SK-N-MC (cell line): ENCODE data around the gene SNX2.

Experiments
- DNase-seq: peaks from one replicate; pipeline ENCODE4 v3.0.0-alpha.2; 2011; ENCODE audit warnings: low read depth, low spot score
- H3K27ac ChIP-seq: fragments of 200-600 bp; sonication (generic); 2 replicates; pipeline ENCODE4 v1.5.1; 2016; ENCODE audit warnings: mixed run types
- H3K36me3 ChIP-seq: fragments of 200-600 bp; sonication (generic); 2 replicates; pipeline ENCODE4 v1.6.1; 2017; ENCODE audit warnings: antibody characterized with exemption, low read length, mixed read lengths; ENCODE audit not compliant: insufficient read depth
- H3K4me3 ChIP-seq: fragments of 200-600 bp; sonication (generic); 2 replicates; pipeline ENCODE4 v1.5.1; 2016
- H3K9ac ChIP-seq: fragments of 200-600 bp; sonication (generic); 2 replicates; pipeline ENCODE4 v1.8.0; 2017; ENCODE audit warnings: mixed run types, mixed read lengths; ENCODE audit not compliant: insufficient read length
- H3K9me3 ChIP-seq: fragments of 200-600 bp; sonication (generic); 2 replicates; pipeline ENCODE4 v1.6.1; 2017; ENCODE audit warnings: low read depth, mild to moderate bottlenecking, antibody characterized with exemption, low read length, moderate library complexity, mixed read lengths
- EZH2 ChIP-seq: fragments of 200-600 bp; sonication (generic); IDR thresholded peaks from one replicate; pipeline ENCODE4 v1.6.1; 2017; ENCODE audit warnings: antibody characterized with exemption
- FOXP2 ChIP-seq: optimal IDR thresholded peaks from 2 replicates; pipeline ENCODE3; 2011; ENCODE audit warnings: mild to moderate bottlenecking, moderate library complexity; ENCODE audit not compliant: insufficient read depth; ENCODE audit errors: extremely low read length, control extremely low read depth
- POLR2AphosphoS5 ChIP-seq: IDR thresholded peaks from 2 replicates; pipeline ENCODE4 v1.6.1; 2012; ENCODE audit warnings: mild to moderate bottlenecking, low read depth, low read length, borderline replicate concordance

Gene SNX2

GRCh38 chr5:122745597-122745996, 29.3 kb upstream of the SNX2 start:
- TF ChIP-seq POLR2AphosphoS5 = no peak
- TF ChIP-seq FOXP2 = no peak
- H3K4me3 ChIP-seq = no peak overlapping the region
- no peak overlapping the region for H3K27ac ChIP-seq
- H3K36me3 ChIP-seq = no peaks in the 10 kb centered on the region
- H3K9ac ChIP-seq = no peak overlapping the region
- no peak for DNase-seq
- H3K9me3 ChIP-seq = no peaks in the 10 kb centered on the region

GRCh38 chr5:122749886-122750285, 25.0 kb upstream of the SNX2 start:
- H3K9me3 ChIP-seq = no peaks in the 10 kb centered on the region
- H3K27ac ChIP-seq = no peak overlapping the region
- H3K4me3 ChIP-seq = no peak overlapping the region
- no peak overlapping the region for H3K9ac ChIP-seq
- DNase-seq = no peak
- no peaks in the 10 kb centered on the region for H3K36me3 ChIP-seq
- TF ChIP-seq FOXP2 (no peak), POLR2AphosphoS5 (no peak), EZH2 (no peak)

GRCh38 chr5:122751293-122751782, 23.5 kb upstream of the SNX2 start:
- H3K9me3 ChIP-seq = no peaks in the 10 kb centered on the region
- no peaks in the 10 kb centered on the region for H3K36me3 ChIP-seq
- H3K4me3 ChIP-seq = no peak overlapping the region
- no peak overlapping the region for H3K9ac ChIP-seq
- H3K27ac ChIP-seq = no peak overlapping the region
- TF ChIP-seq POLR2AphosphoS5 (no peak), FOXP2 (no peak), EZH2 (no peak)
- no peak for DNase-seq

DNA sequence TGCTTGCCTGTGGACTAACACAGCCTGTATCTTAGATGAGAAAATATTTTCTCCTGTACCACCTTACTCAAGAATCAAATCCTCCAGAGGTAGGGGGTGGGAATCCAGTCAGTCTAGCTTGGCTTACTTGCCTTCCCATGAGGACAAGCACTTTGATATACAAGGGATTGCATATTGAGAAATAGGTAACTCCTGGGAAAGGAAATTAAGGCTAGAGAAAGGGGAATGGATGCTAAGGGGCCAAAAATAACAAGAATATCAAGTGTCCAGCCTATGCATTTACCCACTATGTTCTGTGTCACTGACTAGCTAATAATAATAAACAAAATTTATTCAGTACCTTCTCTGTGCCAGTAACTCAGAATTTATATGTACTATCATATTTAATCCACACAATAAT, 21.4 kb upstream of the SNX2 start:
- DNase-seq = no peak
- Histone ChIP-seq H3K4me3 (no peak overlapping the region), H3K36me3 (no peaks in the 10 kb centered on the region), H3K9ac (no peak overlapping the region), H3K27ac (no peak overlapping the region), H3K9me3 (no peaks in the 10 kb centered on the region)
- TF ChIP-seq EZH2 (no peak), FOXP2 (no peak), POLR2AphosphoS5 (no peak)

- H3K27ac ChIP-seq = no peak overlapping the region
- H3K4me3 ChIP-seq = no peak overlapping the region
- DNase-seq = no peak
Observed at GRCh38 chr5:122755783-122756182, 19.1 kb upstream of the SNX2 start.

DNA sequence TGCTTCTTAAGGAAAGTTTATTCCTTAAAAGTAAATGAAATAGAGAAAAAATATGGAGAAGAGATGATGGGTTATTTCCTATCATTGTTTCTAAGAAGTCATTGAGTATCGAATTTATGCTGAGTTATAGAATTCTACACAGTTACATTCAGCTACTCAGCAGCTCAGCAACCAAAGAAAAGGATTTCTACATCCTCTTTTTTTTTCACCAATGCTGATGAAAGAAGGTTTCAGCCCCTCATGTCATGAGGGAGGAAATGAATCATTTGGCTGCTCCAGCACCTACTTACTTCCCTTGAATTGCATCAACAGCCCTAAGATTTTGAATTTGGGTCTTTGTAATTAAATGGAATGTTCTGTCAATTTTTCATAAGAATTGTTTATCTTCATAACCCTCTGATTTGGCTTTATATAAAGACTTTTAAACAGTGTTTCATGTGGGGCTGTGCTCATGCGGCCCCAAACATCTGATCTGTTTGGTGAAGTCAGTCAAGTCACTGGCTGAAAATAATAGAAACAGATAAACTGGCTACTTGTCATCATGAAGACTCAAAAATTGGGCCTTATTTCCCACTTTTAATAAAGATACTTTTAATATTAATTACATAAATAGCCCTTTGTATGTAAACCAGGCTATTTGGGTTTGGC, 18.5 kb upstream of the SNX2 start:
- Histone ChIP-seq H3K9me3 (no peaks in the 10 kb centered on the region), H3K4me3 (no peak overlapping the region), H3K36me3 (no peaks in the 10 kb centered on the region), H3K27ac (no peak overlapping the region), H3K9ac (no peak overlapping the region)
- DNase-seq = peak; percentile 30
- TF ChIP-seq EZH2 (no peak), POLR2AphosphoS5 (no peak), FOXP2 (no peak)

More at GRCh38 chr5:122755783-122756182, 19.1 kb upstream of the SNX2 start:
- H3K36me3 ChIP-seq = no peaks in the 10 kb centered on the region
- H3K9ac ChIP-seq = no peak overlapping the region
- no peaks in the 10 kb centered on the region for H3K9me3 ChIP-seq
- TF ChIP-seq EZH2 = no peak
- no peak for TF ChIP-seq POLR2AphosphoS5
- TF ChIP-seq FOXP2 = no peak

GRCh38 chr5:122757285-122757684, 17.6 kb upstream of the SNX2 start:
- no peak for DNase-seq
- Histone ChIP-seq H3K4me3 (no peak overlapping the region), H3K27ac (no peak overlapping the region), H3K36me3 (no peaks in the 10 kb centered on the region), H3K9me3 (no peaks in the 10 kb centered on the region), H3K9ac (no peak overlapping the region)
- TF ChIP-seq POLR2AphosphoS5 (no peak), FOXP2 (no peak), EZH2 (no peak)

DNA sequence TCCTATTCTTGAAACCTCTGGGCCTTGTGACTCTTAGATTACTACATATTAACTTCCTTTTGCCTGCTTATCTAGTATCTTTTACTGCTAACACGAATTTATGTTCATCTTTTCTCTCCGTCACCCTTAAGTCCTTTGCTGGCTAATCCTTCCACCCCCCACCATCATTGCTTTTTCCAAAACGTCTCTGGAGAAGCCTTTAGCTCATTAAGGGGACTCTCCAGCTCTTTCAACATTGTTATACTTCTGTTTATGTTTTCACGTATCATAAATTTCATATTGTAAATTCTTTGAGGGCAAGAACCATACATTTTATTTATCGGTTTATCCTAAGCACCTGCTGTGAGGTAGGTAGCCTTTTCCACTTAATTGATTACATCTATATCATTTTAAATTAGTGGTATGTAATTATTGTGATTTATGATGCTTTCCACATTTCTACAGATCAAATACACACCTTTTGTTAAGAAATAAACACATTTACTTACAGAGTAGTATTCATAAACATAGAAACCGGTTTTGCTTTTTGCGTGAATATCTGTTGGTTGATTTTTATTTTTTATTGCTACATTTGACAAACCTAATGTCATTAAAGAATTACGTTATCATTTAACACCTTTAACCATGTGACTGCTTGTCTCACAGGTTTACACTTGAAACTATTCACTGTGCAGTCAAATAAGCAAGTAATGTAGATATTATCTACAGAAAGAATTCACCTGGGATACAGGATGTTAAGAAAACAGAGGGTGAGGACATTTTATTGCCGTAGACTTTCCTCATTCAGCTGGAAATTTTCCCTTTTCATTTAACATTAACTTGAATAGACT, 15.4 kb upstream of the SNX2 start:
- TF ChIP-seq EZH2 (no peak), FOXP2 (no peak), POLR2AphosphoS5 (no peak)
- Histone ChIP-seq H3K27ac (no peak overlapping the region), H3K9me3 (no peaks in the 10 kb centered on the region), H3K9ac (no peak overlapping the region), H3K4me3 (no peak overlapping the region), H3K36me3 (no peaks in the 10 kb centered on the region)
- DNase-seq = no peak
